Midbrain (tissue), 1 donor: Measurements from ENCODE around the gene FAIM.
"Not testable (repeated sequence)": the region's sequence is repeated elsewhere in the genome, so short reads cannot be mapped to it uniquely, and the experiment has no call there.

Source experiments
- DNase-seq: peaks from one replicate; lab custom pipeline; 2025; lab: John Stamatoyannopoulos, UW

The FAIM gene

GRCh38 chr3:138680974-138681373 is 72.4 kb downstream of the FAIM start:
- DNase-seq, result not testable (repeated sequence)

- DNase-seq, result no peak
Measured at GRCh38 chr3:138681463-138682220, 73.1 kb downstream of the FAIM start.

- DNase-seq, result no peak
Measured at GRCh38 chr3:138682648-138683047, 74.1 kb downstream of the FAIM start.
